Measurements from ENCODE around the gene DQX1. TPM values are rescaled to one million over a fixed set of nuclear protein-coding genes. Genes with fewer than 3 reads are reported as not detected.

DQX1 gene
- total and polyA plus RNA-seq, 2 of the 8 experiments (the other 6 are each of a cell fraction or from before 2014, with no cell fraction given): 0.76 to 1.1 TPM

GRCh38 chr2:74537140-74537539, 11.1 kb upstream of the DQX1 start:
- H3K4me2 ChIP-seq (ENCODE audit: insufficient read depth in 1 of 2, low read depth in 2 of 2, low read length in 2 of 2): no peak overlapping the region
- no peak overlapping the region for H3K23ac ChIP-seq (ENCODE audit: insufficient read length)
- CTCF ChIA-PET (ENCODE audit: partially characterized antibody): no interaction called here
- peaks cover 3 to 10% of the 10 kb centered on the region in 2 experiments for H4K20me1 ChIP-seq (replicated peaks in 1 of 2; ENCODE audit: control insufficient read depth in 1 of 2, insufficient read depth in 2 of 2, low read length in 2 of 2)
- H3K9ac ChIP-seq (replicated peaks in 1 of 4; ENCODE audit: extremely low read depth in 1 of 4, low read depth in 3 of 4, low read length in 3 of 4): no peak overlapping the region
- 78% methylated on average over 4 of the region's 4 CpGs; no CpG with 5 or more reads in 1 of the 2 experiments for WGBS, 2 experiments (ENCODE audit: extremely low coverage in 1 of 2, insufficient coverage in 1 of 2, insufficient read length in 1 of 2, insufficient replicate concordance in 2 of 2, low coverage in 1 of 2, low lambda C conversion rate in 2 of 2, missing lambda C conversion rate in 1 of 2)
- no peaks in the 10 kb centered on the region for H3K9me3 ChIP-seq (ENCODE audit: insufficient read depth in 2 of 2, low read depth in 1 of 2, low read length in 1 of 2)
- no peak overlapping the region for H2BK5ac ChIP-seq (ENCODE audit: low read depth, low read length)
- H3K4me3 ChIP-seq (ENCODE audit: extremely low read depth in 1 of 4, insufficient read depth in 2 of 4, low read depth in 3 of 4, low read length in 4 of 4): no peak overlapping the region
- H3K36me3 ChIP-seq (ENCODE audit: control insufficient read depth in 2 of 4, insufficient read depth in 4 of 4, low read length in 3 of 4): peaks cover 2 to 17% (median 8%) of the 10 kb centered on the region in 4 experiments; a peak in 7 of 8 replicates
- no peak overlapping the region for H3K56ac ChIP-seq (replicated peaks; ENCODE audit: insufficient read length, low read depth, low read length)
- TF ChIP-seq SAP30 (IDR thresholded peaks at IDR 0.05; ENCODE audit: insufficient read depth, insufficient replicate concordance, low read length) (no peak), TBP (IDR thresholded peaks at IDR 0.05; ENCODE audit: low read depth, low read length) (no peak), SP2 (IDR thresholded peaks at IDR 0.05; ENCODE audit: low read length) (no peak), BRCA1 (IDR thresholded peaks at IDR 0.05; ENCODE audit: low read depth, low read length) (no peak), CEBPB (IDR thresholded peaks at IDR 0.05; ENCODE audit: low read depth, low read length) (no peak)
- TF ChIP-seq, protein P1, sequence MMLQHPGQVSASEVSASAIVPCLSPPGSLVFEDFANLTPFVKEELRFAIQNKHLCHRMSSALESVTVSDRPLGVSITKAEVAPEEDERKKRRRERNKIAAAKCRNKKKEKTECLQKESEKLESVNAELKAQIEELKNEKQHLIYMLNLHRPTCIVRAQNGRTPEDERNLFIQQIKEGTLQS (IDR thresholded peaks at IDR 0.05; ENCODE audit: insufficient read depth, low read depth, low read length): no peak
- H2BK20ac ChIP-seq (ENCODE audit: low read length): no peak overlapping the region
- no peak overlapping the region for H4K5ac ChIP-seq (ENCODE audit: insufficient read length, low read depth, low read length)
- POLR2A ChIA-PET (ENCODE audit: partially characterized antibody): interaction anchor here (1.2 kb wide), 1 partner anchor 18 kb away, joined by 3 read pairs; no protein-coding TSS in a partner anchor
- DNase-seq (ENCODE audit: low read depth in 1 of 2, low spot score in 2 of 2) (no peak), FAIRE-seq (no peak)
- no peaks in the 10 kb centered on the region for H3K27me3 ChIP-seq (replicated peaks in 1 of 4; ENCODE audit: control insufficient read depth in 3 of 4, extremely low read depth in 1 of 4, insufficient read depth in 3 of 4, low read length in 3 of 4)
- H4K91ac ChIP-seq (replicated peaks; ENCODE audit: insufficient read length, low read length): no peak overlapping the region
- no peaks in the 10 kb centered on the region for H3K79me2 ChIP-seq (ENCODE audit: control insufficient read depth in 1 of 2, insufficient read depth in 2 of 2, low read length in 2 of 2)
- no peak overlapping the region for H2BK15ac ChIP-seq (ENCODE audit: low read length)
- H3K27ac ChIP-seq (ENCODE audit: low read depth, low read length): no peak overlapping the region
- H3K4ac ChIP-seq (replicated peaks; ENCODE audit: insufficient read length, low read depth, low read length): no peak overlapping the region
- H3K14ac ChIP-seq (ENCODE audit: insufficient read length): no peak overlapping the region
- H3K23me2 ChIP-seq (ENCODE audit: low read depth, low read length): no peaks in the 10 kb centered on the region; the same call in 1 of the 2 replicates
- no peak overlapping the region for H2AK5ac ChIP-seq (ENCODE audit: low read depth, low read length)
- H2BK120ac ChIP-seq (replicated peaks; ENCODE audit: low read depth, low read length): no peak overlapping the region
- no peaks in the 10 kb centered on the region; a peak in 1 of 7 replicates for H3K4me1 ChIP-seq (replicated peaks in 1 of 4; ENCODE audit: control insufficient read depth in 3 of 4, insufficient read depth in 4 of 4, low read length in 3 of 4)
- no peak overlapping the region for H2AFZ ChIP-seq (ENCODE audit: low read length)
- no peak overlapping the region for H3K18ac ChIP-seq (ENCODE audit: extremely low read depth, low read length)
- no peak overlapping the region for H4K8ac ChIP-seq (ENCODE audit: extremely low read depth, insufficient read depth, low read length)
- no peaks in the 10 kb centered on the region for H3K79me1 ChIP-seq (ENCODE audit: low read depth, low read length)
- H2BK12ac ChIP-seq (ENCODE audit: low read depth, low read length): no peak overlapping the region
